Endothelial cell of umbilical vein (primary cell): Measurements from ENCODE around the gene NFATC1. TPM values are rescaled to one million over a fixed set of nuclear protein-coding genes. Genes with fewer than 3 reads are reported as not detected.

Experiments
- BruUV-seq: library from RNA; stranded (reverse); fragments of 400-500 nt; replicated peaks from 2 replicates; lab custom pipeline; 2021; lab: Mats Ljungman, UMichigan
- CTCF ChIA-PET: fragments of 300-600, 350-600 bp; sonication (Branson Sonifier 250); formaldehyde crosslinking; loops from one replicate; lab custom pipeline; 2021; ENCODE audit warnings: antibody characterized with exemption, inconsistent platforms; lab: Charles Lee
- POLR2A ChIA-PET: fragments of 300-600, 350-600 bp; sonication (Branson Sonifier 250); formaldehyde crosslinking; loops from one replicate; lab custom pipeline; 2021; ENCODE audit warnings: antibody characterized with exemption, inconsistent platforms; lab: Charles Lee
- DNase-seq: peaks from one replicate; pipeline ENCODE4 v3.0.0-alpha.2; 2011; ENCODE audit warnings: low read depth, low spot score
- FAIRE-seq: peaks from 2 replicates; lab custom pipeline; 2011; peaks lifted over from hg19 to GRCh38; lab: Jason Lieb, UNC
- H2AFZ ChIP-seq: 2 replicates; pipeline ENCODE4 v1.6.0; 2012; ENCODE audit warnings: low read depth, low read length, control low read depth, inconsistent platforms
- H3K27ac ChIP-seq: 2 replicates; pipeline ENCODE4 v1.5.1; 2011; ENCODE audit warnings: low read depth, mild to moderate bottlenecking, control low read depth, low read length, moderate library complexity; ENCODE audit not compliant: insufficient read depth
- H3K27me3 ChIP-seq, 2 experiments: 2 replicates each; pipeline versions ENCODE4 v1.6.0 to v1.6.1; 2011; ENCODE audit warnings: low read length in 2 of 2, mixed read lengths in 1 of 2; ENCODE audit not compliant: control insufficient read depth in 2 of 2, insufficient read depth in 2 of 2
- H3K36me3 ChIP-seq, 2 experiments: 2 replicates in 1 of 2; 3 replicates in 1 of 2; pipeline ENCODE4 v1.5.1; 2011; ENCODE audit warnings: low read length in 2 of 2, mild to moderate bottlenecking in 1 of 2, moderate library complexity in 1 of 2; ENCODE audit not compliant: control insufficient read depth in 2 of 2, insufficient read depth in 2 of 2; ENCODE audit errors: extremely low read depth in 1 of 2
- H3K4me1 ChIP-seq: 3 replicates; pipeline ENCODE4 v1.5.1; 2011; ENCODE audit warnings: mild to moderate bottlenecking, low read length; ENCODE audit not compliant: control insufficient read depth, insufficient read depth; ENCODE audit errors: extremely low read depth
- H3K4me2 ChIP-seq: 2 replicates; pipeline ENCODE4 v1.6.1; 2011; ENCODE audit warnings: low read length, control low read depth, mixed read lengths; ENCODE audit not compliant: insufficient read depth
- H3K4me3 ChIP-seq, 3 experiments: fragments of 200-600 bp in 1 of 3; sonication (generic), shearing (Covaris generic) in 1 of 3; replicated peaks in 1 of 3; 2 replicates each; pipeline ENCODE4 v1.5.1; 2011 to 2016; ENCODE audit warnings: control low read depth in 3 of 3, low read length in 3 of 3, mild to moderate bottlenecking in 2 of 3, inconsistent platforms in 1 of 3, low read depth in 1 of 3, moderate library complexity in 1 of 3; ENCODE audit not compliant: insufficient read depth in 1 of 3
- H3K79me2 ChIP-seq: 2 replicates; pipeline ENCODE4 v1.6.0; 2012; ENCODE audit warnings: low read length, inconsistent platforms; ENCODE audit not compliant: control insufficient read depth, insufficient read depth
- H3K9ac ChIP-seq: replicated peaks from 2 replicates; pipeline ENCODE3; 2011; ENCODE audit warnings: low read length, control low read depth; ENCODE audit not compliant: insufficient read depth; ENCODE audit errors: extremely low read depth
- H3K9me1 ChIP-seq: replicated peaks from 3 replicates; pipeline ENCODE4 v1.6.0; 2011; ENCODE audit warnings: mild to moderate bottlenecking, low read length; ENCODE audit not compliant: control insufficient read depth, insufficient read depth; ENCODE audit errors: extremely low read depth
- H3K9me3 ChIP-seq: replicated peaks from 2 replicates; pipeline ENCODE4 v1.5.1; 2012; ENCODE audit warnings: low read length, inconsistent platforms; ENCODE audit not compliant: control insufficient read depth, insufficient read depth
- H4K20me1 ChIP-seq: replicated peaks from 2 replicates; pipeline ENCODE3; 2011; ENCODE audit warnings: mild to moderate bottlenecking, low read length; ENCODE audit not compliant: control insufficient read depth, insufficient read depth; ENCODE audit errors: extremely low read depth
- JUN ChIP-seq: IDR thresholded peaks from 2 replicates; pipeline ENCODE4 v1.6.1; 2011; ENCODE audit warnings: borderline replicate concordance, low read depth; ENCODE audit not compliant: insufficient read length, insufficient read depth
- POLR2A ChIP-seq: IDR thresholded peaks from 2 replicates; pipeline ENCODE4 v1.6.1; 2012; ENCODE audit warnings: low read depth, mild to moderate bottlenecking, control low read depth, low read length
- dilution Hi-C: fragments of 300-500 bp; cut with MboI; formaldehyde crosslinking; loops from one replicate; pipeline ENCODE4 v1.15.0; 2019; ENCODE audit warnings: low sequenced_read_pairs; ENCODE audit not compliant: extremely low pct_ligation_motif_present
- intact Hi-C: fragments of 100-400 bp; cut with micrococcal nuclease; formaldehyde crosslinking; loops from one replicate; pipeline ENCODE4 v1.10.0; 2022
- polyA plus RNA-seq, 4 experiments: library from polyadenylated mRNA; depleted of rRNA in 3 of 4; stranded (reverse) in 3 of 4; unstranded in 1 of 4; fragments of >200 nt; gene quantifications; 2 replicates each; pipeline versions ENCODE4 v1.2.1 to v1.2.3, GENCODE V29; 2011 to 2012; ENCODE audit warnings: missing spikeins in 1 of 4
- total RNA-seq: library from RNA; stranded (reverse); gene quantifications from 2 replicates; pipeline ENCODE4 v1.2.3, GENCODE V29; 2021
- TF ChIP-seq, protein P1 (sequence below): IDR thresholded peaks from 2 replicates; pipeline ENCODE4 v1.6.1; 2011; ENCODE audit not compliant: insufficient read depth, insufficient read length
- TF ChIP-seq, protein P2 (sequence below), 2 donors: IDR thresholded peaks; 1 replicate in 1 of 2; 2 replicates in 1 of 2; pipeline ENCODE4 v1.5.1; 2011; ENCODE audit warnings: low read length in 2 of 2, mild to moderate bottlenecking in 2 of 2, moderate library complexity in 2 of 2, control low read depth in 1 of 2, inconsistent platforms in 1 of 2, low read depth in 1 of 2; ENCODE audit not compliant: insufficient read depth in 1 of 2; ENCODE audit errors: extremely low read depth in 1 of 2

Gene NFATC1
- total and polyA plus RNA-seq, 2 donors (not counting 3 experiments of a cell fraction or from before 2014, with no cell fraction given): 11.1 to 30.0 TPM

DNA sequence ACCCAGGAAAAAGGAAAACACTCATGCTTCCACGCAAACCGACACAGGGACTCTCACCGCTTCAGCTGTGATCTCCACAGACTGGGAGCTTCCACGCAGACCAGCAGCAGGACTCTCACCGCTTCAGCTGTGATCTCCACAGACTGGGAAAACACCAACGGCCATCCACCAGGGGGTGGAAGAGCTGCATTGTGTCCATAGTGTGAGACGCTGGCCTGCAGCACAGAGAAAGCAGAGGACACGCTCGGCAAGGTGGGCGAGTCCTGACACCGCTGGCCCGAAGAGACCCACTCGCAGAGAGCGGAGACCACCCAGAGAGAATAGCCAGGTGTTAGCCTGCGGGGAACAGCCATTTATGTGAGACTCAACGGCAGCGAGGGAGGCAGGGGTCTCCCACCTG lies 42.5 kb upstream of the NFATC1 start:
- Histone ChIP-seq H3K4me3 (no peak overlapping the region), H3K9me3 (no peaks in the 10 kb centered on the region), H3K9ac (no peak overlapping the region), H3K36me3 (peaks cover 0 to 2% of the 10 kb centered on the region in 2 experiments), H3K4me1 (no peaks in the 10 kb centered on the region), H2AFZ (no peak overlapping the region), H3K27me3 (no peaks in the 10 kb centered on the region), H3K4me2 (no peak overlapping the region), H3K79me2 (no peaks in the 10 kb centered on the region), H3K9me1 (no peaks in the 10 kb centered on the region), H4K20me1 (no peaks in the 10 kb centered on the region), H3K27ac (no peak overlapping the region)
- intact Hi-C loops (no loop called here), dilution Hi-C loops (no loop called here)
- TF ChIP-seq, protein P1, sequence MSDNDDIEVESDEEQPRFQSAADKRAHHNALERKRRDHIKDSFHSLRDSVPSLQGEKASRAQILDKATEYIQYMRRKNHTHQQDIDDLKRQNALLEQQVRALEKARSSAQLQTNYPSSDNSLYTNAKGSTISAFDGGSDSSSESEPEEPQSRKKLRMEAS: no peak
- TF ChIP-seq, protein P2, sequence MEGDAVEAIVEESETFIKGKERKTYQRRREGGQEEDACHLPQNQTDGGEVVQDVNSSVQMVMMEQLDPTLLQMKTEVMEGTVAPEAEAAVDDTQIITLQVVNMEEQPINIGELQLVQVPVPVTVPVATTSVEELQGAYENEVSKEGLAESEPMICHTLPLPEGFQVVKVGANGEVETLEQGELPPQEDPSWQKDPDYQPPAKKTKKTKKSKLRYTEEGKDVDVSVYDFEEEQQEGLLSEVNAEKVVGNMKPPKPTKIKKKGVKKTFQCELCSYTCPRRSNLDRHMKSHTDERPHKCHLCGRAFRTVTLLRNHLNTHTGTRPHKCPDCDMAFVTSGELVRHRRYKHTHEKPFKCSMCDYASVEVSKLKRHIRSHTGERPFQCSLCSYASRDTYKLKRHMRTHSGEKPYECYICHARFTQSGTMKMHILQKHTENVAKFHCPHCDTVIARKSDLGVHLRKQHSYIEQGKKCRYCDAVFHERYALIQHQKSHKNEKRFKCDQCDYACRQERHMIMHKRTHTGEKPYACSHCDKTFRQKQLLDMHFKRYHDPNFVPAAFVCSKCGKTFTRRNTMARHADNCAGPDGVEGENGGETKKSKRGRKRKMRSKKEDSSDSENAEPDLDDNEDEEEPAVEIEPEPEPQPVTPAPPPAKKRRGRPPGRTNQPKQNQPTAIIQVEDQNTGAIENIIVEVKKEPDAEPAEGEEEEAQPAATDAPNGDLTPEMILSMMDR (IDR thresholded peaks at IDR 0.05; ENCODE audit: extremely low read depth in 1 of 2, insufficient read depth in 1 of 2, low read depth in 1 of 2, low read length in 2 of 2): peak; percentile 6 to 43
- DNase-seq: no peak
- no TSS peak for BruUV-seq
- POLR2A ChIA-PET: no interaction called here
- FAIRE-seq: no peak
- CTCF ChIA-PET: no interaction called here

DNA sequence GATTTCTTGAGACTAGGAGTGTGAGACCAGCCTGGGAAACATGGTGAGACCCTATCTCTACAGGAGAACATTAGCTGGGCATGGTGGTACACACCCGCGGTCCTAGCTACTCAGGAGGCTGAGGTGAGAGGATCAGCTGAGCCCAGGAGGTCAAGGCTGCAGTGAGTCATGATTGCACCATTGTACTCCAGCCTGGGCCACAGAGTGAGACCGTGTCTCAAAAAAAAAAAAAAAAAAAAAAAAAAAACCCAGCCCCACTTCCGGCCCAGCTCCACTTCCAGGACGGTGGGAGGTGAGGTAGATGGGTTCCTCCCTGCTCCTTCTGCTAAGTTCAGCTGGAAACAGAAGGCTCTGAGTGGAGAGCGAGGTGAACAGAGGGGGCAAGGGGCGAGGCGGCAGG lies 41.4 kb upstream of the NFATC1 start:
- TF ChIP-seq JUN: no peak
- no peak for TF ChIP-seq POLR2A
- Histone ChIP-seq H3K4me3 (no peak overlapping the region), H4K20me1 (no peaks in the 10 kb centered on the region), H3K9me1 (no peaks in the 10 kb centered on the region), H2AFZ (no peak overlapping the region), H3K9me3 (no peaks in the 10 kb centered on the region), H3K4me1 (no peaks in the 10 kb centered on the region), H3K4me2 (no peak overlapping the region), H3K79me2 (no peaks in the 10 kb centered on the region), H3K27ac (no peak overlapping the region), H3K36me3 (peaks cover 0 to 2% of the 10 kb centered on the region in 2 experiments), H3K9ac (no peak overlapping the region), H3K27me3 (no peaks in the 10 kb centered on the region)
- ChIA-PET POLR2A (no interaction called here), CTCF (no interaction called here)
- no peak for DNase-seq
- dilution Hi-C loops: no loop called here
- no peak for FAIRE-seq
- intact Hi-C loops: no loop called here
- no TSS peak for BruUV-seq
